ENCODE data around the gene SPATA1.
"Not testable (repeated sequence)": the region's sequence is repeated elsewhere in the genome, so short reads cannot be mapped to it uniquely, and the experiment has no call there.

SPATA1 gene

DNA sequence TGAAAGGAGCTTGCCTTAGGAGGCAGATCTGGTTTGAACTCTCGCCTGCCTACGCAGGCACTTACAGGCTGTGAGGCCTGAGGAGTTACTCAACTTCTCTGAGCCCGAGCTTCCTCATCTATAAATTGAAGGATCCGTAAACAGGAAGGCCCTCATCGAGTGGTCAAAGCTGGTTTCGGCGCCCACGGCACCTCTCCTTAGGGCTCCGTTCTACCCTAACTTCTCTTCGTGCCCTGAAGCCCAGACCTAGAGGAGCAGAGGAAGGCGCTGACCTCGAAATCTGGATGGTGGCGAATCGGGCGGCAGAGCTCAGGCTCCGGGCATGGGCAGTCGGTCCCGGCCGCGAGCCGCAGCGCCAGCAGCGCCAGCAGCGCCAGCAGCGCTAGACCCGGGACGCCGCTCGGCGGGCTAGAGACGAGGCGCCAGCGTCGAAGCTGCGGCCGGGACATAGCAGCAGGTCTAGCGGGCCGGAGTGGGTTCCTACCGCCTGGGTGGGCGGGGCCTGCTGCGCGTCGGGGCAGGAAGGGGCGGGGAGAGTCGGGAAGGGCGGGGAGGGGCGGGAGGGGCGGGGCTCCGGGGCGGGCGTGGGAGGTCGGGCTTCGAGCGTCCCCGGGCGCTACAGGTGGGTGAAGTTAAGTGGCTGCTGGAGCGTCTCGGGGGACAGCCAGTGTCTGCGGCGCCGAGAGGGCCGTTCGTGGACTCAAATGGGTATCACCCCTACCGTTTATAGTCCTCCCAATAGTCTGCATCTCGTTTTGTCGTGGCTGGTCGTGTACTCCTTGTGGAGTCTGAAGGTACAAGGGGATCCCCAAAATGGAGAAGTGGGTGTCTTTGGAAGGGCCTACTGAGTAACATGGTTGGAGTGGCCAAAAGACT lies 68.0 kb downstream of the SPATA1 start, which contains the start of gene CTBS:
Gene CTBS (minus strand): TSS at position 474 of the 876 bp plus-strand sequence. CDS start 25 bp downstream, at position 449.
- FAIRE-seq, result peak; percentile 91

DNA sequence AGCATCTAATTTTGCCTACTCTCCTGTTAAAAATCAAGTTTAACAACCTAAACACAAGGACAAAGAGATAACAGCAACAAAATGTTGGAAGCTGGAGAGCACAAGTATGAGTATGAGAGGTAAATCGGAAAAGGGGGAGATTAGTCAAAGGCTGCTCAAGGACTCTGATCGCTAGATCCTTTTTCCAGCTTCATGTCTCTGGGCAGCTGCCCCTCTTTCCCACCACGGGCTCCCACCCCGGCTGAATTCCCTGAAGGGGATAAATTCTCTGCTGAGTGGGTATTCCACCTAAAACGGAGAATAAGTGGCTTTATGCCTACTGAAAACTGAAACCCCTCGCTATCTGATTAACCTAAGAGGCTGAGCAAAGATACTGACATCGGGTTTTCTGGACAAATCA lies 68.8 kb downstream of the SPATA1 start:
- no peak for FAIRE-seq
- TF ChIP-seq POLR2AphosphoS5 (IDR thresholded peaks at IDR 0.05; ENCODE audit: low read depth, low read length) (no peak), TAF1 (IDR thresholded peaks at IDR 0.05; ENCODE audit: borderline replicate concordance, low read depth, low read length) (no peak), POLR2A (IDR thresholded peaks at IDR 0.05; ENCODE audit: low read depth, low read length) (no peak)
- DNase-seq (ENCODE audit: insufficient read length), result no peak

More for the DNA sequence above, 68.0 kb downstream of the SPATA1 start, which contains the start of gene CTBS:
- TF ChIP-seq TAF1 (IDR thresholded peaks at IDR 0.05; ENCODE audit: borderline replicate concordance, low read depth, low read length) (peak; percentile 69; the same call in 1 of the 2 replicates), POLR2AphosphoS5 (IDR thresholded peaks at IDR 0.05; ENCODE audit: low read depth, low read length) (peak; percentile 94), POLR2A (IDR thresholded peaks at IDR 0.05; ENCODE audit: low read depth, low read length) (peak; percentile 97)
- peak; percentile 87 for DNase-seq (ENCODE audit: insufficient read length)

DNA sequence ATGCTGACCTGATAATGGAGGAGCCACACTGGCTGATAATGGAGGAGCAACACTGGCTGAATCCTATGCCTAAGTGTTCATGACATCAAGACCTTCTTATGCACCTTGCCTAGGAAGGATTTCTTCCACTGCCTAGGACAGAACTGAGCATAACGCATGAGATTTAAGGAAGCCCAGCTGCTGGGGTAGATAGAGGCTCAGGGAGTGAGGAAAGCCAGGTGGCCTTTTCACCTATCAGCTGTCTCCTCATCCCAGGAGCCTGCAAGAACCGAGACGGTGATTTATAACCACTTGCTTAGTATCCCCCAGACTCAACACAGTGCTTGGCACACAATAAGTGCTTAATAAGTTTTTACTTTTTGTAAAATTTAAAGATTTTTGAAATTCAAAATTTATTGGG lies 75.5 kb downstream of the SPATA1 start:
- FAIRE-seq (no peak), DNase-seq (ENCODE audit: insufficient read length) (no peak)
- TF ChIP-seq POLR2AphosphoS5 (IDR thresholded peaks at IDR 0.05; ENCODE audit: low read depth, low read length) (no peak), TAF1 (IDR thresholded peaks at IDR 0.05; ENCODE audit: borderline replicate concordance, low read depth, low read length) (no peak), POLR2A (IDR thresholded peaks at IDR 0.05; ENCODE audit: low read depth, low read length) (no peak)

DNA sequence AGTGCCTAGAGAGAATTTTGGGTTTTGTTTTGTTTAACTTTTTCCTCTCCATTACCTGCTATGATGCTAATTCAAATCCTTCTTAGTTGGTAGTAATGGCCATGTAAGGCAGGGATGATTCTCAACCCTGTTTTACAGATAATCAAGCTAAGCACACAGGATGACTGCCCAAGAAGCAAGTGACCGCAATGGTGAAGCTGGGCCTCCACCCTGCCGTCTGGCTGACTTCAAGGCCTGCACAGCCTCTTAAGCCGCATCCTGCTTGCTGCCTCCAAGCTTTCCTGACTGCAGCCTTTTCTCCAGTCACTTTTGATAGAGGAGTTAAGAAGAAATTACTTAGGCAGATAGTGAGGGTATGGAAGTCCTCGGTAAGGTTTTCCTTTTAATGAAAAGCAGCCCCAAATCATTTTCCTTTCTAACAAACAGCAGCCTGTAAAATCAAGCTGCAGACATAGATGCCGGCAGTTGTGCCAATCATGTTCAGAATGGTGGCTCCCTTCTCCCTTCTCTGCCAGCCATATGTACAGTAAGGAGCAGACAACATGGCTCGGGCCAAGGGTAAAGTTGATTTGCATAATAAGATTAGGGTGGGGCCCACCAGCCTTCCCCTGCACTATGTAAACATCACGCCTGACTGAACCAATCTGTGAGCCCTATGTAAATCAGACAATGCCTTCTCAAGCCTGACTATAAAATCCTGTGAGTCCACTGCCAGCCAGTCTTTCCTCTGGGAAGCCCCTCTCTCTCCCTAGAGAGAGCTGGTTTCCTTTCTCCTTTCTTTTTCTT lies 76.8 kb downstream of the SPATA1 start:
- no peak for DNase-seq (ENCODE audit: insufficient read length)
- TF ChIP-seq POLR2A (IDR thresholded peaks at IDR 0.05; ENCODE audit: low read depth, low read length), result no peak
- TF ChIP-seq POLR2AphosphoS5 (IDR thresholded peaks at IDR 0.05; ENCODE audit: low read depth, low read length), result no peak
- TF ChIP-seq TAF1 (IDR thresholded peaks at IDR 0.05; ENCODE audit: borderline replicate concordance, low read depth, low read length), result no peak
- FAIRE-seq, result no peak

DNA sequence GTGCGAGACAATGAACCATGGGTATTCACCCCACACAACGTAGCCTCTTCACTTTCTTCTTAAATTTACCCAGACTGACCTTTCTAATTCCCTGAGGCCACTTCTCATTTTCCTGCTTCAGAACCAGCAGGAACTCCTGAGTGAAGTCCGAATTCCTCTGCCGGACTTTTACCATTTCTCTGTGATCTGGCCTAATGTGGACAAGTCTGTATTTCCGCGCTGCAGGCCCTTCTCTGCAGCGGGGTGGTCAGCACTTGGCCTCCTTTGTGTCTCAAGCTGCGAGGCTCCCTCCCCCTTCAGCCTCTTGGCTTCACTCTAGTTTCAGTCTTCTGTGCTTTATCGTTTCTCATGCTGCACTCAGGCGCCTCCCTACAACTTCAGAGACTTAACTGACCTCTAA lies 77.5 kb downstream of the SPATA1 start:
- DNase-seq (ENCODE audit: insufficient read length) (no peak), FAIRE-seq (no peak)
- TF ChIP-seq TAF1 (IDR thresholded peaks at IDR 0.05; ENCODE audit: borderline replicate concordance, low read depth, low read length), result no peak
- no peak for TF ChIP-seq POLR2AphosphoS5 (IDR thresholded peaks at IDR 0.05; ENCODE audit: low read depth, low read length)
- TF ChIP-seq POLR2A (IDR thresholded peaks at IDR 0.05; ENCODE audit: low read depth, low read length), result no peak

DNA sequence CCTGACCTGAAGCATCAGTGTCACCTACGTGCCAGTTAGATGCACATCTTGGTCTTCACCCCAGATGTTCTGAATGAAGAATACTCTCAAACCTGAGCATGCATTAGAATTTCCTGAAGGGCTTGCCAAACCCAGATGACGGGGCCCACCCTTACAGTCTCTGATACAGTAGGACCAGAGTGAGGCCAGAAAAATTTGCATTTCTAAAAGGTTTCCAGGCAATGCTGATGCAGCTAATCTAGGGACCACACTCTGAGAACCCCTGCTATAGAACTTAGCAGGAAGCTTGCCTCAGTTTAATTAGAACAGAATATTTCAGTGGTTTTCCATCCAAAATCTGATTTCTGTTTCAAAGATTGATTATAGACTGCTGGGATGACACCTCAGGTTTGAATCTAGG lies 77.9 kb downstream of the SPATA1 start:
- DNase-seq (ENCODE audit: insufficient read length) (no peak), FAIRE-seq (no peak)
- TF ChIP-seq POLR2AphosphoS5 (IDR thresholded peaks at IDR 0.05; ENCODE audit: low read depth, low read length) (no peak), POLR2A (IDR thresholded peaks at IDR 0.05; ENCODE audit: low read depth, low read length) (no peak), TAF1 (IDR thresholded peaks at IDR 0.05; ENCODE audit: borderline replicate concordance, low read depth, low read length) (no peak)

DNA sequence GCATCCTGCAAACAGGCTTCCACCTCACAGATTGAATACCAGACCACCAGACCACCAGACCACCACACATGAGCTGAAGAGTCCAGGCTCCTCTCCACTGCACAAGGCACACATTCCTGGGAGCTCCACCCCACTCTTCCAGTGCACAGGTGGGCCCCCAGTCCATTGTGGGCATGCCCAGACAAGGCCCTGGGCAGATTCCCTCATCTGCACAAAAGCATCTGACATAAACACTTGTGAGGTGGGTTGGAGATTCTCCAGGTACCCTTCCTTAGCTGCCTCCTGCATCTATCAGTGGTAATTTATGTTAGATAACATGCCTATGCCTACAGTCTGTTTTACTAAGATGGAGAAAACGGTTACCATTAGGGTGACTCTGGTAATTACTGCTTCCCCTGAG lies 79.6 kb downstream of the SPATA1 start:
- DNase-seq (ENCODE audit: insufficient read length), result no peak
- no peak for TF ChIP-seq POLR2AphosphoS5 (IDR thresholded peaks at IDR 0.05; ENCODE audit: low read depth, low read length)
- no peak for TF ChIP-seq TAF1 (IDR thresholded peaks at IDR 0.05; ENCODE audit: borderline replicate concordance, low read depth, low read length)
- TF ChIP-seq POLR2A (IDR thresholded peaks at IDR 0.05; ENCODE audit: low read depth, low read length), result no peak
- FAIRE-seq, result no peak

DNA sequence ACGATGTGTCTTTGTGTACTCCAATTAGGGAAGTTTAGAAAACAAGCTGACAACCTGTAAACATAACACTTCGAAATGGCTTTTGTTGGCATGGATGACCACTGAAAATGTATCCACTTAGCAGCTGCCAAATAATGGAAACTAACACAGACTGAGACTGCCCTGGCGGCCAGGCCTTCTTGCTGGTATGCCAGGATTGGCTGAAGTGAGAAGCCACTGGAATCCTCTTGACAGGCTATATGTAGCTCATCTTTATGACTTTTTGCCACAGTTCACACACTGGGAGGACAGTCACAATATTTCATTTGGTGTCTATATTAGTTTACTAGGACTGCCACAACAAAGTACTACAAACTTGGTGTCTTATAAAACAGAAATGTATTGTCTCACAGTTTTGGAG lies 80.9 kb downstream of the SPATA1 start:
- FAIRE-seq (no peak), DNase-seq (ENCODE audit: insufficient read length) (no peak)
- no peak for TF ChIP-seq POLR2AphosphoS5 (IDR thresholded peaks at IDR 0.05; ENCODE audit: low read depth, low read length)
- TF ChIP-seq TAF1 (IDR thresholded peaks at IDR 0.05; ENCODE audit: borderline replicate concordance, low read depth, low read length), result no peak
- TF ChIP-seq POLR2A (IDR thresholded peaks at IDR 0.05; ENCODE audit: low read depth, low read length), result no peak

DNA sequence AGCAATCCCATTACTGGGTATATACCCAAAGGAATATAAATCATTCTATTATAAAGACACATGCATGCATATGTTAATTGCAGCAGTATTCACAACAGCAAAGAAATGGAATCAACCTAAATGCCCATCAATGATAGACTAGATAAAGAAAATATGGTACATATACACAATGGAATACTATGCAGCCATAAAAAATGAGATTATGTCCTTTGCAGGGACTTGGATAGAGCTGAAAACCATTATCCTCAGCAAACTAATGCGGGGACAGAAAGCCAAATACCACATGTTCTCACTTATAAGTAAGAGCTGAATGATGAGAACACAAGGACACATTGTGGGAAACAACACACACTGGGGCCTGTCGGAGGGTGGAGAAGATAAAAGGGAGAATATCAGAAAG lies 88.8 kb downstream of the SPATA1 start:
- DNase-seq (ENCODE audit: insufficient read length); FAIRE-seq: not testable (repeated sequence)

DNA sequence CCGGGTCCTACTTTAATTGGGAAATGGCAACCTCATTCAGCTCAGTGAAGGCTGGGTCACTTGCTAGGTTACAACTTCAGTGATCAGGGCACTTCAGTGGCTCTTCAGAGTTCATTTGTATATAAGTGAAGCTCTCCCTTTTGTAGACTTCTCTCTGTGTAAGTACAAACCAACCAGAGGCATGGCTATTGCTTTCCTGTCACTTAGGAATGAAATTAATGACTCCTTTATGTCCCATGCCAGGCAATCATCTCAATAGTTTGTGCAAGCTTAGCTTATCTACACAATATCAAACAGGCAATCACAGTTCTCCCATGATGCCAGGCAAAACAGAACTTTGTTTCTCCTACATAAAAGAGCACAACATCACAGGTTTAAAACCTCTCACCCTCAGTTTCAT lies 90.8 kb downstream of the SPATA1 start:
- DNase-seq (ENCODE audit: insufficient read length) (no peak), FAIRE-seq (no peak)
- no peak for TF ChIP-seq POLR2AphosphoS5 (IDR thresholded peaks at IDR 0.05; ENCODE audit: low read depth, low read length)
- TF ChIP-seq POLR2A (IDR thresholded peaks at IDR 0.05; ENCODE audit: low read depth, low read length), result no peak
- TF ChIP-seq TAF1 (IDR thresholded peaks at IDR 0.05; ENCODE audit: borderline replicate concordance, low read depth, low read length), result no peak

DNA sequence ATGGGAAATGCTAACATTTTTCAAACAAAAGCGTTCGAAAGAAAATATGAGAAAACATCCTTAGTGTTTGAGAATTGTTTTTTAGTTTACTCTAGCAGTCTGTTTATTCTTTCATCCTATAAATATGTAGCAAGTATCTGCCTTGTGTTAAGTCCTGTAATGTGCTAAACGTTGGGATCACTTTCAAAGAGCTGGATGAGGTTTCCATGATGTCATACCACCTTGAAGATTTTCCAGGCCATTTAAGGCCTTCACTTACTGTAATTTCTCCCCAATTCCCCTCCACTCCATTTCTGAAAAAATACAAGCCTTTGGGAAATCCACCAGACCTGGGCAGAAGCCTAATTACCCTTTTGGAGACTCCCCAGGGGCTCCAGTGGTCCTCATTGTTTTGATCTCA lies 92.2 kb downstream of the SPATA1 start:
- DNase-seq (ENCODE audit: insufficient read length) (no peak), FAIRE-seq (no peak)
- TF ChIP-seq POLR2AphosphoS5 (IDR thresholded peaks at IDR 0.05; ENCODE audit: low read depth, low read length), result no peak
- no peak for TF ChIP-seq POLR2A (IDR thresholded peaks at IDR 0.05; ENCODE audit: low read depth, low read length)
- no peak for TF ChIP-seq TAF1 (IDR thresholded peaks at IDR 0.05; ENCODE audit: borderline replicate concordance, low read depth, low read length)
